ENCODE measurements around the gene RIMS3. TPM values are rescaled to one million over a fixed set of nuclear protein-coding genes. Genes with fewer than 3 reads are reported as not detected.

RIMS3 gene
- total RNA-seq, 4 donors from 2014 or later = 2.7 to 4.0 (median 3.0) TPM

DNA sequence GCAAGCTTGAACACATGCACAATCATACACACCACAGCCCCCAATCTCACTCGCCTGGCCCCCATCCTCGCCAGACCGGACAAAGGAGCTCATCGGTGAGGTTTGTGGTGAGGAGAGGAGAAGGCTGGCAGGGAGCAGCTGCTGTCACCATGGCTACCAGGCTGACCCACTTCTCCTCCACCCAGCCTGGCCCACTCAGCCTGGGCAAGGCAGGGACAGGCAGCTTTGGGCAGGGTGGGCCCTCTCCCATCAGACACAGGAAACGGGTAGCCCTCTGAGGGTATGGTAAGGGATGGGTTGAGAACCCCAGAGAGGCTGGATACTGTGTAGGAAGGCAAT is 15.9 kb downstream of the RIMS3 start:
- 57% methylated on average over 5 of the region's 5 CpGs; no CpG with 5 or more reads in 1 of the 2 donors for WGBS, 2 donors
- intact Hi-C loops (cut with DNase I; ENCODE audit: low total_unique reads) = no loop called here
- no peak for DNase-seq (ENCODE audit: low spot score in 2 of 2)
- TF ChIP-seq POLR2A (IDR thresholded peaks at IDR 0.05) = no peak
- TF ChIP-seq, protein P1, sequence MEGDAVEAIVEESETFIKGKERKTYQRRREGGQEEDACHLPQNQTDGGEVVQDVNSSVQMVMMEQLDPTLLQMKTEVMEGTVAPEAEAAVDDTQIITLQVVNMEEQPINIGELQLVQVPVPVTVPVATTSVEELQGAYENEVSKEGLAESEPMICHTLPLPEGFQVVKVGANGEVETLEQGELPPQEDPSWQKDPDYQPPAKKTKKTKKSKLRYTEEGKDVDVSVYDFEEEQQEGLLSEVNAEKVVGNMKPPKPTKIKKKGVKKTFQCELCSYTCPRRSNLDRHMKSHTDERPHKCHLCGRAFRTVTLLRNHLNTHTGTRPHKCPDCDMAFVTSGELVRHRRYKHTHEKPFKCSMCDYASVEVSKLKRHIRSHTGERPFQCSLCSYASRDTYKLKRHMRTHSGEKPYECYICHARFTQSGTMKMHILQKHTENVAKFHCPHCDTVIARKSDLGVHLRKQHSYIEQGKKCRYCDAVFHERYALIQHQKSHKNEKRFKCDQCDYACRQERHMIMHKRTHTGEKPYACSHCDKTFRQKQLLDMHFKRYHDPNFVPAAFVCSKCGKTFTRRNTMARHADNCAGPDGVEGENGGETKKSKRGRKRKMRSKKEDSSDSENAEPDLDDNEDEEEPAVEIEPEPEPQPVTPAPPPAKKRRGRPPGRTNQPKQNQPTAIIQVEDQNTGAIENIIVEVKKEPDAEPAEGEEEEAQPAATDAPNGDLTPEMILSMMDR (IDR thresholded peaks at IDR 0.05) = no peak
- no peak overlapping the region for H3K4me3 ChIP-seq (ENCODE audit: low read depth, poor library complexity, severe bottlenecking)

DNA sequence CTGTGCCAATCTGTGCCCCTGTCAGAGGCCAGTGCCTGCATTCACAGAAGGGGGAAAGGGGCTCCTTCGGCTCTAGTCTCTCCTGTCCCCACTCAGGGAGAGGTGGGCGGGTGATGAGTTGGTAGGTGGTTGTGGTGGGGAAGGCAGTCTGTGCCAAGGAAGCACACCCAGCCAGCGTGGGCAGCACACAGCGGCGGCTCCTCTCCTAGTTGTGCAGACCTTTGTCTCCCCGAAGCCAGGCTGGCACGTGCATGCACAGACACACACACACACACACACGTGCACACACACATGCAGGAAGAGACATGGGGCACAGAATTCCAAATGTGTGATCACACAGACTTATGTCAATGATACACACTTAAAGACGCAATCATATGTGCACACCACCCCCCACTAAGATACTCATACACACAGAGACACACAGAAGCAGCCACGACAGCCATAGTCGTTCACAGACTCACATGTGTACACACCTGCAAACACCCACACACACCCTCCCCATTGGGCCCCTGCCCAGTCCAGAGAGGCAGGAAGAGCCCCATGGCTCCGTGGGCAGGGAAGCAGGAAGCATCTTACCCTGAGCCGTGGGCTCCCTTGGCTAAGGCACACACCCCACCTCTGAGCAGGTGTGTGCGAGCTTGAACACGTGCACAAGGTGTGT is 16.4 kb downstream of the RIMS3 start:
- TF ChIP-seq POLR2A (IDR thresholded peaks at IDR 0.05) = no peak
- TF ChIP-seq, protein P1 (IDR thresholded peaks at IDR 0.05) = no peak
- DNase-seq (ENCODE audit: low spot score in 2 of 2) = no peak
- intact Hi-C loops (cut with DNase I; ENCODE audit: low total_unique reads) = no loop called here
- no peak overlapping the region for H3K4me3 ChIP-seq (ENCODE audit: low read depth, poor library complexity, severe bottlenecking)
- 50 to 51% methylated on average over 15 of the region's 15 CpGs for WGBS, 2 donors

DNA sequence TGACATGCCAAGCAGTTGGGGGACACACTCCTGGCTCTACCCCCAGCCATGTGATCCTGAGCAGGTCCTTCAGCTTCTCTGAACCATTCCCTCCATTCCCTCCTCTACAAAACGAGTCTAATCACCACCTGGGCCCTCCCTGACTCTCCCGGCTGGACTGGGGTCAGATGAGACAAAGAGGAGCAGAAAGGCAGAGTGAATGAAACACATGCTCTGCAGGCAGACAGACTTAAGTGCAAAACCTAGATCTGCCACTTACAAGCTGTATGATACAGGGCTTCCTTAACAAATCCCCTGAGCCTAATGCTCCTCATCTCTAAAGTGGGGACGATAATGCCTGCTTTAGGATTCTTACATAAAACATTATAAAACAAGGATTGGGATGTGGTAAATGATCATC is 17.3 kb downstream of the RIMS3 start:
- 81 to 91% methylated on average over 3 of the region's 3 CpGs for WGBS, 2 donors
- TF ChIP-seq, protein P1 (IDR thresholded peaks at IDR 0.05) = no peak
- DNase-seq (ENCODE audit: low spot score in 2 of 2) = no peak
- no peak overlapping the region for H3K4me3 ChIP-seq (ENCODE audit: low read depth, poor library complexity, severe bottlenecking)
- intact Hi-C loops (cut with DNase I; ENCODE audit: low total_unique reads) = no loop called here

DNA sequence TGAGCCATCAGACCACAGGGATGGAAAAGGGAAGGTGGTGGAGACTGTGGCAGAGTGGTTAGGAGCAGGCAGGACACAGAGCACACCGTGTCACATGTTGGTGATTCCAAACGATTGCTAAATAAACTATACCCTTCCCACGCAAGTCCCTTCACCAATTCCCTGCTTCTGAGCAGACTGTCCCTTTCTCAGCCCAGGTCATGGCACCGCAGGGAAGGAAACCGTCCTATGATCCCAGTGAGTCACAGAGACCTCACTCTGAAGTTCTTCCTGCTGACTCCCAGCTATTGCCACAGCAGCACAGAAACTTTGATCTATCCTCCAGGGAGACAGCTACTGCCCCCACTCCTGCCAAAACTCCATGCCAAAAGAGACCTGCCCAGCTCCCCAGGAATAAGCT is 19.2 kb downstream of the RIMS3 start:
- intact Hi-C loops (cut with DNase I; ENCODE audit: low total_unique reads) = no loop called here
- WGBS, 2 donors = 82 to 84% methylated on average over 5 of the region's 5 CpGs
- TF ChIP-seq, protein P1 (IDR thresholded peaks at IDR 0.05) = no peak
- TF ChIP-seq POLR2A (IDR thresholded peaks at IDR 0.05) = no peak
- DNase-seq (ENCODE audit: low spot score in 2 of 2) = no peak
- no peak overlapping the region for H3K4me3 ChIP-seq (ENCODE audit: low read depth, poor library complexity, severe bottlenecking)

DNA sequence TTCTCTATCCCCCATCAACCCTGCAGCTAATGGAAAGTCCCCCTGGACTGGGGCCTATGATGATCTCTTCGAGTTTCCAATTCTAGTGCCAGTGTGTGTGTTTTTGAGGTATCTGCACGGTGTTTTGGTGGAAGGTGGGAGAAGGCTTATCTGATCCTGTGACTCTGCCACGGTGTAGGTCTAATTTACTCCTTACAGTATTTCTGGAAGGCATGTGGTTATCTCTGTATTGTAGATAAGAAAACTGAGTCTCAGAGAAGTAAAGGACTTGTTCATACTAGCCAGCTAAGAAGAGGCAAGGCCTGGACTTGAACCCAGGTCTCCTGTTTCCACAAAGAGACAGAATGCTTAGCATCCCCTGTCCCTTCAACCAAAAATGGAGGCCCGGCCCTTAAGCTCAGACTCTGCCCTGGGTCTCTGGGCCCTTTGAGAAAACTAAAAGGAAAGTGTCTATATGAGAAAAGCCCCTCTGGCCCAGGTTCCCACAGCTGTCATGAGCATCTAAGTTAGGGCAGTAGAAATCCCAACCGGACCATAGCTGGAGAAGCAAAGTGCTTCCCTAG is 20.3 kb downstream of the RIMS3 start:
- DNase-seq (ENCODE audit: low spot score in 2 of 2) = no peak
- TF ChIP-seq, protein P1 (IDR thresholded peaks at IDR 0.05) = no peak
- TF ChIP-seq POLR2A (IDR thresholded peaks at IDR 0.05) = no peak
- intact Hi-C loops (cut with DNase I; ENCODE audit: low total_unique reads) = no loop called here
- WGBS, 2 donors = 74 to 76% methylated on average over 5 of the region's 5 CpGs
- no peak overlapping the region for H3K4me3 ChIP-seq (ENCODE audit: low read depth, poor library complexity, severe bottlenecking)
